Fibroblast of lung (primary cell): ENCODE data around the gene ZNF579. TPM values are rescaled to one million over a fixed set of nuclear protein-coding genes. Genes with fewer than 3 reads are reported as not detected.

Experiments
- DNase-seq, 2 donors: peaks; one replicate each; pipeline versions ENCODE4 v3.0.0 to v3.0.0-alpha.2; 2010; ENCODE audit warnings: low read depth in 2 of 2
- H2AFZ ChIP-seq: 2 replicates; pipeline ENCODE4 v1.5.1; 2012; ENCODE audit warnings: low read length, control low read depth, inconsistent platforms
- H3K27ac ChIP-seq: 2 replicates; pipeline ENCODE4 v1.5.1; 2011; ENCODE audit warnings: low read length, control low read depth; ENCODE audit not compliant: insufficient read depth
- H3K27me3 ChIP-seq: 2 replicates; pipeline ENCODE4 v1.5.1; 2011; ENCODE audit warnings: mild to moderate bottlenecking, low read length; ENCODE audit not compliant: control insufficient read depth, insufficient read depth
- H3K36me3 ChIP-seq: 2 replicates; pipeline ENCODE4 v1.5.1; 2011; ENCODE audit warnings: low read length; ENCODE audit not compliant: control insufficient read depth, insufficient read depth
- H3K4me1 ChIP-seq: 2 replicates; pipeline ENCODE4 v1.5.1; 2011; ENCODE audit warnings: low read length; ENCODE audit not compliant: control insufficient read depth, insufficient read depth; ENCODE audit errors: extremely low read depth
- H3K4me2 ChIP-seq: 2 replicates; pipeline ENCODE4 v1.5.1; 2011; ENCODE audit warnings: low read length, control low read depth; ENCODE audit not compliant: insufficient read depth; ENCODE audit errors: extremely low read depth
- H3K4me3 ChIP-seq, 4 experiments: fragments of 200-600 bp in 1 of 4; sonication (generic) in 1 of 4; replicated peaks in 1 of 4; 2 replicates each; pipeline ENCODE4 v1.5.1; 2011 to 2016; ENCODE audit warnings: low read length in 4 of 4, low read depth in 3 of 4, mild to moderate bottlenecking in 3 of 4, control low read depth in 2 of 4, inconsistent platforms in 1 of 4, mixed read lengths in 1 of 4; ENCODE audit not compliant: insufficient read depth in 1 of 4; ENCODE audit errors: control extremely low read depth in 1 of 4
- H3K79me2 ChIP-seq: 2 replicates; pipeline ENCODE4 v1.5.1; 2012; ENCODE audit warnings: mild to moderate bottlenecking, low read length, inconsistent platforms; ENCODE audit not compliant: control insufficient read depth, insufficient read depth
- H3K9ac ChIP-seq: 2 replicates; pipeline ENCODE4 v1.5.1; 2011; ENCODE audit warnings: mild to moderate bottlenecking, low read length, control low read depth; ENCODE audit not compliant: insufficient read depth
- H3K9me3 ChIP-seq: 2 replicates; pipeline ENCODE4 v1.5.1; 2012; ENCODE audit warnings: low read depth, low read length; ENCODE audit not compliant: control insufficient read depth, insufficient read depth
- H4K20me1 ChIP-seq: 2 replicates; pipeline ENCODE4 v1.5.1; 2011; ENCODE audit warnings: low read length; ENCODE audit not compliant: control insufficient read depth, insufficient read depth; ENCODE audit errors: extremely low read depth
- CTCF ChIP-seq, 2 donors: IDR thresholded peaks in 1 of 2; conservative IDR thresholded peaks in 1 of 2; 1 replicate in 1 of 2; 2 replicates in 1 of 2; pipeline ENCODE4 v1.5.1; 2011 to 2012; ENCODE audit warnings: low read length in 2 of 2, control low read depth in 1 of 2, inconsistent platforms in 1 of 2, low read depth in 1 of 2, mild to moderate bottlenecking in 1 of 2
- EZH2 ChIP-seq: IDR thresholded peaks from 2 replicates; pipeline ENCODE4 v1.5.1; 2012; ENCODE audit warnings: low read length, control low read depth, mild to moderate bottlenecking; ENCODE audit errors: missing control alignments
- polyA plus RNA-seq, 2 donors: library from polyadenylated mRNA; depleted of rRNA in 1 of 2; stranded (reverse) in 1 of 2; unstranded in 1 of 2; fragments of >200 nt; gene quantifications; 2 replicates each; pipeline ENCODE4 v1.2.1, GENCODE V29; 2011 to 2012; ENCODE audit warnings: missing spikeins in 1 of 2
- total RNA-seq: library from RNA; depleted of rRNA; stranded (reverse); fragments of >200 nt; gene quantifications from 2 replicates; pipeline ENCODE4 v1.2.1, GENCODE V29; 2014

Gene ZNF579
- total and polyA plus RNA-seq, 2 donors (not counting 1 experiment from before 2014, with no cell fraction given) = 4.2 to 5.4 TPM

GRCh38 chr19:55529636-55530234, 50.9 kb downstream of the ZNF579 start:
- no peak for DNase-seq
- Histone ChIP-seq H3K4me1 (peaks cover 5% of the 10 kb centered on the region), H4K20me1 (no peaks in the 10 kb centered on the region), H3K4me3 (no peak overlapping the region), H3K9ac (no peak overlapping the region), H3K9me3 (no peaks in the 10 kb centered on the region), H2AFZ (no peak overlapping the region), H3K27me3 (no peaks in the 10 kb centered on the region), H3K79me2 (no peaks in the 10 kb centered on the region), H3K4me2 (no peak overlapping the region), H3K36me3 (no peaks in the 10 kb centered on the region), H3K27ac (no peak overlapping the region)
- TF ChIP-seq CTCF (conservative IDR thresholded peaks at IDR 0.05 in 1 of 2, IDR thresholded peaks at IDR 0.05 in 1 of 2; ENCODE audit: low read depth in 1 of 2, low read length in 2 of 2) (no peak), EZH2 (no peak)

GRCh38 chr19:55528030-55528803, 52.4 kb downstream of the ZNF579 start:
- H3K79me2 ChIP-seq = no peaks in the 10 kb centered on the region
- no peak for TF ChIP-seq EZH2
- TF ChIP-seq CTCF (conservative IDR thresholded peaks at IDR 0.05 in 1 of 2, IDR thresholded peaks at IDR 0.05 in 1 of 2; ENCODE audit: low read depth in 1 of 2, low read length in 2 of 2) = no peak
- no peak overlapping the region for H2AFZ ChIP-seq
- H3K9ac ChIP-seq = peak overlapping the region; percentile 16
- H3K9me3 ChIP-seq = no peaks in the 10 kb centered on the region
- no peaks in the 10 kb centered on the region for H3K36me3 ChIP-seq
- H4K20me1 ChIP-seq = no peaks in the 10 kb centered on the region
- H3K4me3 ChIP-seq = no peak overlapping the region
- H3K4me2 ChIP-seq = peak overlapping the region; percentile 44
- no peaks in the 10 kb centered on the region for H3K27me3 ChIP-seq
- H3K27ac ChIP-seq = no peak overlapping the region
- peak in 1 of 2 donors; percentile 20 for DNase-seq
- peaks cover 5% of the 10 kb centered on the region for H3K4me1 ChIP-seq

GRCh38 chr19:55527197-55528029, 53.2 kb downstream of the ZNF579 start:
- no peak overlapping the region for H2AFZ ChIP-seq
- no peaks in the 10 kb centered on the region for H3K79me2 ChIP-seq
- DNase-seq = no peak
- H3K27ac ChIP-seq = no peak overlapping the region
- H3K4me2 ChIP-seq = no peak overlapping the region
- no peaks in the 10 kb centered on the region for H3K27me3 ChIP-seq
- H3K4me3 ChIP-seq = no peak overlapping the region
- peaks cover 5% of the 10 kb centered on the region for H3K4me1 ChIP-seq
- no peak for TF ChIP-seq EZH2
- TF ChIP-seq CTCF (conservative IDR thresholded peaks at IDR 0.05 in 1 of 2, IDR thresholded peaks at IDR 0.05 in 1 of 2; ENCODE audit: low read depth in 1 of 2, low read length in 2 of 2) = no peak
- H3K9me3 ChIP-seq = no peaks in the 10 kb centered on the region
- no peaks in the 10 kb centered on the region for H3K36me3 ChIP-seq
- no peaks in the 10 kb centered on the region for H4K20me1 ChIP-seq
- H3K9ac ChIP-seq = no peak overlapping the region
